NB4 (cell line): ENCODE measurements around the gene CD36.
A peak's percentile ranks its signal among the peaks of the same experiment; 100 is the strongest.

ENCODE experiments used
- DNase-seq: peaks from one replicate; pipeline ENCODE4 v3.0.0; 2010; ENCODE audit warnings: low read depth
- H3K4me3 ChIP-seq: one replicate; pipeline ENCODE4 v1.5.1; 2011; ENCODE audit warnings: mild to moderate bottlenecking, low read depth, low read length, moderate library complexity
- MAX ChIP-seq: IDR thresholded peaks from 2 replicates; pipeline ENCODE4 v1.6.1; 2011; ENCODE audit warnings: low read depth, low read length
- MYC ChIP-seq: IDR thresholded peaks from 2 replicates; pipeline ENCODE4 v1.6.1; 2011; ENCODE audit warnings: low read depth, low read length
- POLR2A ChIP-seq: IDR thresholded peaks from 2 replicates; pipeline ENCODE4 v1.6.1; 2011; ENCODE audit warnings: mild to moderate bottlenecking; ENCODE audit not compliant: insufficient read length; ENCODE audit errors: extremely low read depth
- TF ChIP-seq, protein P1 (sequence below): IDR thresholded peaks from one replicate; pipeline ENCODE4 v1.5.1; 2012; ENCODE audit warnings: low read depth, low read length

Gene CD36

DNA sequence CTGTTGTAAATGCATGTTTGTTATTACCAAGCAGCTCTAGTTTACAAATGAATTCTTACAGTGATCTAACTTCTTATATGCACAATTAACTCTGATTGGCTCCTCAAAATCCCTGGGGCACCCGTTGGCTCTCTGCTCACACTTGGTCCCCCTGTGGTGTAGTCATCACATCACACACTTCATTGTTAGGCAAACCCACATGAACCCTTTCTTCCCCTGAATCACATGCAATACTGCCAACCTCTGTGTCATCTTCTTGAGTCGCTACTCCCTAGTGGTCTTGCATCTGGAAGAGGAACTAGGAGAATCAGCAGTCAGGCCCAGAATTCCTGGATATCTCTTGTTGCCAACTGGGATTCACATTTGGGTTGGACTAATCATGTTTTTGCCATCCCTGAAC lies 73.1 kb downstream of the CD36 start:
- no peak overlapping the region for H3K4me3 ChIP-seq
- no peak for DNase-seq
- TF ChIP-seq, protein P1, sequence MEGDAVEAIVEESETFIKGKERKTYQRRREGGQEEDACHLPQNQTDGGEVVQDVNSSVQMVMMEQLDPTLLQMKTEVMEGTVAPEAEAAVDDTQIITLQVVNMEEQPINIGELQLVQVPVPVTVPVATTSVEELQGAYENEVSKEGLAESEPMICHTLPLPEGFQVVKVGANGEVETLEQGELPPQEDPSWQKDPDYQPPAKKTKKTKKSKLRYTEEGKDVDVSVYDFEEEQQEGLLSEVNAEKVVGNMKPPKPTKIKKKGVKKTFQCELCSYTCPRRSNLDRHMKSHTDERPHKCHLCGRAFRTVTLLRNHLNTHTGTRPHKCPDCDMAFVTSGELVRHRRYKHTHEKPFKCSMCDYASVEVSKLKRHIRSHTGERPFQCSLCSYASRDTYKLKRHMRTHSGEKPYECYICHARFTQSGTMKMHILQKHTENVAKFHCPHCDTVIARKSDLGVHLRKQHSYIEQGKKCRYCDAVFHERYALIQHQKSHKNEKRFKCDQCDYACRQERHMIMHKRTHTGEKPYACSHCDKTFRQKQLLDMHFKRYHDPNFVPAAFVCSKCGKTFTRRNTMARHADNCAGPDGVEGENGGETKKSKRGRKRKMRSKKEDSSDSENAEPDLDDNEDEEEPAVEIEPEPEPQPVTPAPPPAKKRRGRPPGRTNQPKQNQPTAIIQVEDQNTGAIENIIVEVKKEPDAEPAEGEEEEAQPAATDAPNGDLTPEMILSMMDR: no peak
- TF ChIP-seq MYC: no peak
- TF ChIP-seq POLR2A: no peak

GRCh38 chr7:80719261-80719660 lies 80.8 kb downstream of the CD36 start:
- no peak overlapping the region for H3K4me3 ChIP-seq
- TF ChIP-seq, protein P1: no peak
- TF ChIP-seq POLR2A (no peak), MAX (no peak), MYC (no peak)
- DNase-seq: no peak

GRCh38 chr7:80720146-80720545 lies 81.7 kb downstream of the CD36 start:
- DNase-seq: no peak
- TF ChIP-seq, protein P1: no peak
- TF ChIP-seq MYC (no peak), MAX (no peak), POLR2A (no peak)
- H3K4me3 ChIP-seq: no peak overlapping the region

GRCh38 chr7:80721883-80722615 lies 83.6 kb downstream of the CD36 start:
- DNase-seq: peak; percentile 41
- no peak overlapping the region for H3K4me3 ChIP-seq
- TF ChIP-seq POLR2A: no peak
- TF ChIP-seq, protein P1: no peak
- no peak for TF ChIP-seq MYC
- no peak for TF ChIP-seq MAX

GRCh38 chr7:80722616-80723195 lies 84.3 kb downstream of the CD36 start:
- no peak for TF ChIP-seq MYC
- TF ChIP-seq POLR2A: no peak
- H3K4me3 ChIP-seq: no peak overlapping the region
- no peak for DNase-seq

DNA sequence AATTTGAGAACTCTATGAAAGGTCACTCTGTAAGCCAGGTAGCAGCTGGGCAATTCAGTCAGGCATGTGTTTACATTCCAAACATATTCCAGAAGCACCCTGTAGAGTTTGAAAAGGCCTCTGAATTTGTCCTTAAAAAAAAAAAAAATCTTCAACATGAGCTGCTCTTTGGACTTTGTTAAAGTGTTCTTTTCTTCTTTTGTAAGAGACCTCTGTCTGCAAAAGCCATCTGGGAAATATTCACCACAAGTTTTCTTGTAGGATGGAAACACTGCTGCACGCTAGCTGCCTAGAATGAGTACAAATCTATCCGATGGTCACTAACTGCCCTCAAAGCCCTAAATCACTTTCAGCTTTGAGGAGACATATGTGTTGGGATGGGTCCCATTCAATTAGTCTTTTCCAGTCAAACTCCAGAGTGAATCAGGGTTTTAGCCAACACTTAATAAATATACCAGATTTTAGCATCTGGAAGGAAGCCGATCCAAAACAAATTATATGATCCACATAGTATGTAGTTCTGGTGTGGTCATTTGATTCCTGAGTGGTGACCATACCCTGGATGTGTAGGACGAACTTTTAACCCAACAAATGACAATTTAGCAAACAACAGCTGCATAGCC lies 85.9 kb downstream of the CD36 start:
- H3K4me3 ChIP-seq: no peak overlapping the region
- TF ChIP-seq MAX: no peak
- TF ChIP-seq MYC: no peak
- TF ChIP-seq, protein P1: no peak
- no peak for TF ChIP-seq POLR2A
- DNase-seq: no peak
